HUDEP-2 (cell line): ENCODE measurements around the gene EGFL8.
"Not testable (repeated sequence)": the region's sequence is repeated elsewhere in the genome, so short reads cannot be mapped to it uniquely, and the experiment has no call there.

Experiments used
- DNase-seq, 76 experiments: peaks; one replicate each; lab custom pipeline; 2025; ENCODE audit not compliant: unreplicated experiment in 76 of 76; lab: John Stamatoyannopoulos, UW

EGFL8 gene

DNA sequence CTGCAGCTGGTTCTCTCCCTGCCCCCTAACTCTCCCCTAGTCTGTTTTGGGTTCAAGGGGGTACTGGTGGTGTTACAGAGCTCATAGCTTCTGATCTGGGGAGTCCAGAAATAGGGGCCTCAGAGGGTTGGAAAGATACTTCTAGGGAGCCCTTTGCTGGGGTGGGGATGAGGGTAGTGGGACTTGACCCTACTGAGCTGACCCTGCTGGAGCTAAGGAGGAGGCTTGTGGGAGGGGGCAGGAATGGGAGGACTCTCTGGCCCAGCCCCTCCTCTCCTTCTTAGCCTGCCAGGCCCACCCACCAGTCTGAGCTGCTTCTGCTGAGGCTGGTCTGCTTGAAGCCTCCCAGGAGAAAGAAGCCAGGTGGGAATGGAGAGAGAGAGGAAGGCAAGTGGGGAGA lies at the start of gene EGFL8:
EGFL8 (plus strand) TSS at position 301 of the 400 bp plus-strand sequence. CDS start 1,571 bp downstream, outside the sequence.
- DNase-seq: no peak

DNA sequence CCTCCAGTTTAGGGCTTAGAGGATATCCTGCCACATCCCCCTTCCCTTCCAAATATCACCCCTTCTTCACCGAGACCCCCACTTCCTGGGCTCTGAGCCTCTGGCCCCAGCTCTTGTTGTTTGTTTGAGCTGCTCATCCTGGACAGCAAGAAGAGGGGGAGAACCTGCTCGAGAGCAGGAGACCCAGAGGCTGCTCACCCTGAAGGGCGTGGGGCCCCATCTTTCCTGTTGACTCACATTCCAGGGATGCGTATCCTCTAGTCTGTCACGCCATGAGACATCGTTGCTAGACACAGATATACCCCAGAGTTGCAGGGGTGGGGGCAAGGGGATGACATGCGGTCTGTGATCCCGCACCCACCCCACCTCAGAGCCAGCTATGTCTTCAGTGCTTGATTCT lies 49.6 kb upstream of the EGFL8 start:
- DNase-seq: no peak

DNA sequence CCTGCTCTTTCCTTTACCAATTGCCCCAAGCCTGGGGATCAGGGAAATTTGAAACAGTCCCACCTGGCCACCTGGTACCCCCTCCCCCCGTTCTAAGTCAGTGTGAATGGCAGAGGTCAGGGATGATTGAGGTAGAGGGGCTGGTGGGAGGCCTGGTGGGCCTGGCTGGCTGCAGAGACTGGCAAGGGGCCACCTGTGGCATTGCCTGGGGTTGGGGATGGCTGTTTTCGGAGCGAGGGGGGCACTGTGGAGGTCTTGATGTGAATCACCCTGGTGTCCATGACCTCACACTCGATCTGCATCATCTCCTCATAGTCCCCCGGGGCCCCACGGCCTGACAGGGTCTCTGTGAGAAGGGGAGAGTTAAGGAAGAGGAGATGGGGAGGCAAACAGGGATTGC lies 48.8 kb upstream of the EGFL8 start:
- DNase-seq: no peak

DNA sequence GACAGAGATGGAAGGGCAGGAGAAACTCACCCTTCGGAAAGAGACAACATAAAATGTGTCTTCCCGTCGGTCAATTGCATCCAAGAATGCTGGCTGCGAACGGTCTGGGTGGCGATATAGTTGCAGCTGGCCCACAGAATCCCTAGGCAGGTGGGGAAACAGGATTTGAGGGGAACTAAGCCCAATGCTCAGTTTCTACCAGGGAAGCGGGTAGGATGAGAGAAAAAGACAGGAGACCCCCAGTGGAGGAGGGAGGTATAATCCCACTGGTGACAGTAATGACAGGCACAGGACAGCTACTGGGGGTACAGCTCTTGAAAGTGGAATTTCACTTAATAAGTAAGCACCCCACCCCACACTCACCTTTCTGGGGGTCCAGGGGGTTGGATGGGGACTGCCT lies 47.7 kb upstream of the EGFL8 start:
- peak in 20 of 76 experiments; percentile 8 to 55 (median 24) for DNase-seq

DNA sequence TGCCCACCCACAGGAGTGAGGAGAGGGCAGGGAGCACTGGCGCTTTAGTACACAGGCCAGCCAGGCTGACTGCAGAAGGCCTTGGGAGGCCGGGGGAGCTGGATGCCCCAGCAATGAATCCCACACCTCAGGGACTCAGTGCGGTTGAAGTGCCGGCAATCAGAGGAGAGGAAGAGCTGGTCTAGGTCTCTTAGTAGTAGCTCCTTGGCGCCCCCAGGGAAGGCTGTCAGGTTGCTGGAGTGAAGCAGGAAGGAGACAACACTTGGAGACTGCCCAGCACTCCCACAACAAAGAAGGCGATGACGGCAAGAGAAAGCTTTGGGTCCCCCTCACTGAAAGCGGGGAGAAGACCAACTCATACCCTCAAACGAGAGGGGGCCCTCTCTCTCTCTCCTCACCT lies 46.9 kb upstream of the EGFL8 start:
- DNase-seq: no peak

DNA sequence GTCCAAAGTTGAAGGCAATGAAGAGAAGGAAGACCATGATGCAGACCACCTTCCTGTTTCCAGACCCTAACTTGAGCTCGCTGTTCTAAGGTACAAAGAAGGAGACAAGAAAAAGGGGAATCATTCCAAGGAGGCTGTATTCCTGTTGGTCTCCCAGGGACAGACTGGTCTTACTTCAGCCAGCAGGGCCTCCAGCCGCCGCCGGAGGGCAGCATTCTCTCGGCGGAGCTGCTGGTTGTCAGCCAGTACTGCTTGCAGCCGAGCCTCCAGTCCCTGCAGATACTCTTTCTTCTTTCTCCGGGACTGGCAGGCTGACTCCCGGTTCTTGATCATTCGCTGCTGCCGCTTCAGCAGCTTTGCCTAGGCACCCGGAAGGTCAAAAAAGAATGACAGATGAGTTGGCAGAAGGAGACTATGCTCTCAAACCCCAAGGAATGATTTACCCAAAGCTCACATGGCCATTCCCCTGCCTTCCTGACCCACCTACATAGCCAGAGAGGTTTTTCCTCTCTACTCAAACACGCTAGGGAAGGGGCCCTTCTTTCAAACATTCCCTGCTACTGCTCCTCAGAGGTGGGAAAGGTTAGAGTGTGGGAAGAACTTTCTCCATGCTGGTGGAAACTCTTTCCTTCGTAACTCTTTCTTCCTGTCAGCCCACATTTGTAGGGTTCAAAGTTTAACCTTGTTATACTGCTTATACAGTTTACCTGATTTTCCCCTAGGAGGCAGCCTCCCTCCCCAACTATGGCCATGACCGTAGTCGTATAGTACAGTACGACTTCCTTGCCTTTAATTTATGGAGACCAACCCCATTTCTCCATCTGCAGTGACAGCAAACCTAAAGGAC lies 45.4 kb upstream of the EGFL8 start:
- peak in 70 of 76 experiments; percentile 40 to 92 (median 80) for DNase-seq

DNA sequence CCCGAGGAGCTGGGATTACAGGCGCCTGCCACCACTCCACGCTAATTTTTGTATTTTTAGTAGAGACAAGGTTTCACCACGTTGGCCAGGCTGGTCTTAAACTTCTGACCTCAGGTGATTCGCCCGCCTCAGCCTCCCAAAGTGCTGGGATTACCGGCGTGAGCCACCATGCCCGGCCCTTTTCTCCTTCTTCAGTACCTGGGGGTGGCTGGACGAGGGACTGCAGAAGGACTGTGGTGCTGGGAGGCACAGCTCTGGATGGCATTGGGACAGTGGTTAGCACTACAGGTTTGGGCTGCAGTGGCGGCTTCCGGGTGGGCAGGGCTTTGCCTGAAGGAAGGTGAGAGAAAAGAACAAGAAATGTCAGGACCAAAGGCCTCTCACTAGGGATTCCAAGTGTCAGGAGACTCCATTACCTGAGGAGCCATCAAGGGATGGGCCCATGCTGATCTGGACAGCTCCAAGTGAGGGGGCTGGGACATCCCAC lies 43.8 kb upstream of the EGFL8 start:
- no peak for DNase-seq

DNA sequence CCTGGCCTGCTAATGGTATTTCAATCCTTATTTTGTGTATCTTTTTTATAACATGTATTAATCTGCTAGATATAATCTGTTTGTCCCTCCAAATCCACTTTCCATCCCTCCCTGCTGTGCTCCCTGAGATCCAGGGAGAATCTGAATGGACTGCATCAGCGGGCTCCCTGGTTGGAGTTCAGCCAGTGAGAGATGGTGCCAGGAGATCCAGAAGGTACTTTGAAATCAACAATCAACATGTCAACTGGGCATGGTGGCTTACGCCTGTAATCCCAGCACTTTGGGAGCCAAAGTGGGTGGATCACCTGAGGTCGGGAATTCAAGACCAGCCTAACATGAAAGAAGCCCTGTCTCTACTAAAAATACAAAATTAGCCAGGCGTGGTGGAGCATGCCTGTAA lies 40.7 kb upstream of the EGFL8 start:
- no peak for DNase-seq

DNA sequence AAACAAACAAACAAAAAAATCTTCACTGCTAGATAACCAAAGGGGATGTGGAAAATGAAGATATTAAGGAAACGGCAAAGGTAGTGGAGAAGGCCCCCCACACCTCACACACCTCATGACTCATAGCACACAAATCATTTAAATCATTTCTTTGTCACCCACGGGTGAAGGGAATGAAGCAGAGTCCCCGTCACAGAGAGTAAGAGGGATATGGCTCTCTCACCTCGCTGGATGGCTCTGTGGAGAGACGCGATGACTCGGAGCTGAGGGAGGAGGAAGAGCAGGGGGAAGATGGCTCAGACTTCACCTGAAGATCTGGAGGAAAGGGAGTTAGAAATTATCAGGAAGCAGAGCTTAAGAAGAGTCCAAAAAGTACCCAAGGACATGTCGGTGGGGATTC lies 37.5 kb upstream of the EGFL8 start:
- peak in 1 of 76 experiments; percentile 7 for DNase-seq

DNA sequence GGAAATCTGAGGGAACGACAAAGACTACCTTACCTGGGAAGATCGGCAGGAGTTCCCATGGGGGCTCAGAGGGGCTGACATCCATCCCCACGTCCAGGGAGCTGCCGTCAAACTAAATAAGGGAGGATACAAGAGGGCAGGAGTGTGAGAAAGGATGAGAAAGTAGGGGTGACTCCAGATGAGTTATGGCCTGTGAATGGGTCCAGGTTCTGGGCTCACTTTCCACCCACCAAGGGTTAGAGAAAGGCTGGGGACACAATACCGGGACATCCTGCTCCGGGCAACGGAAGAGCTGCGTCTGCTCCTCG lies 37.0 kb upstream of the EGFL8 start:
- DNase-seq: no peak

DNA sequence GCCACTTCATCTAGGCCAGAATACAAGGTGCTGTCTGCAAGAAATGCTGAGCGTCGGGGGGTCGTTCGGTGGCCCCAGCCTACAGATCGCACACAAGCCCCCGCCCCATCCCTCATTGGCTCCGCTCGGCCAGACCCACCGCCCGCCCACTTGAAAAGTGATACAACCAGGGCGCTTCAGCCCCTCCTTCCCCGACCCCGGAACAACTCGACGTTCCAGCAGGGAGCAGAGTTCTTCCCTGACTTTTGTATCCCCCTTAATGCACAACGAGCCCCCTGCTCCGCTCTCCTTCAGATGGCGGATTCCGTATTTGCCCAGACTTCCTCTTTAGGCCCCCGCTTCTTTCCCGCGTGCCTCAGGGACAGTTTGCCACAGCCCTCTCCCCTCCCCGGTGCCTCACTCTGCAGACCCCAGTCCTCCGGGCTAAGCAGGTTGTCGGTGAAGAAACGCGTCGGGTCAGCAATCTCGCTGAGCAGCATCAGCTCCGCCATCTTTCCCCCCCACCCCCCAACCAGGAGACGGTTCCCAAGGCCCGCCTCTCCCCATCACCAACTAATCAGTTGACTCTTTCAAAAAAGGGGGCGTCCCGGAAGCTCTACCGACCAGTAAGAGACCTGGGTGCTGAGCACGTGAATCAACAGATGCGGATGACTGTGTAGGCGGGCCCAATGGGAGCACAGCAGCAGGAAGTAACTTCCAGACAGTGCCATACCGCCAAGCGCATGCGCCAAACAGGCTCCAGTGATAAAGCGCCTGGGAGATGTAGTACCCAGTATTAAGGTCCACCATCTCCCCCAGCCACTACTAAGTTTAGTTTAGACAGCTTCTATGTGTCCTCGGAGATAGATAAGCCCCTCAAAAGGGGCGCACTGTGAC lies 36.4 kb upstream of the EGFL8 start, which contains the start of gene ATF6B:
ATF6B (minus strand) TSS at position 530 of the 876 bp plus-strand sequence; CDS start at position 491, 39 bp downstream.
- DNase-seq: peak in 75 of 76 experiments; percentile 73 to 100 (median 99)

DNA sequence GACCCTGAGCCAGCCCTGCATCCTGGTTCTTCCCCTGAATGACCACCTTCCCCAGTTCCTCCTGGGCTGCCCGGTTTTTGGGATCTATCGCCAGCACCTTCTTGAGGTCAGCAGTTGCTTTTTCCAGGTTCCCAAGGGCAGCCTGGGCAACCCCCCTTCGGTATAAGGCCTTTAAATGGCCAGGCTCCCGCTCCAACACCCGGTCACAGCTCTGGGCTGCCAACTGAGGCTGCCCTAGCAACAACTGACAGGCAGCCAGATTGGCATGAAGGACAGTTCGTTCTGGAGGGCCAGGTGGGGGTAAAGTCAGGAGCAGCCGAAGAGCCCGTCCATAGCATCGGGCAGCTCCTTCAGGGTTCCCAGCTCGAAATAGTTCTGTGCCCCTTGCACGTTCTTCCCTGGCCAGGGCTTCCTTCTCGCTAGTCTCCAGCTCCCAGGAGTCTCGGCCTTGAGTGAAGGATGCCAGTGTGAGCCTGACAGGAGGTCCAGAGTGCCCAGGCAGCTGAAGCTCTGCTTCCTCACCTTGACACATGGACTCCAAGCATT lies 35.6 kb upstream of the EGFL8 start:
- DNase-seq: no peak

DNA sequence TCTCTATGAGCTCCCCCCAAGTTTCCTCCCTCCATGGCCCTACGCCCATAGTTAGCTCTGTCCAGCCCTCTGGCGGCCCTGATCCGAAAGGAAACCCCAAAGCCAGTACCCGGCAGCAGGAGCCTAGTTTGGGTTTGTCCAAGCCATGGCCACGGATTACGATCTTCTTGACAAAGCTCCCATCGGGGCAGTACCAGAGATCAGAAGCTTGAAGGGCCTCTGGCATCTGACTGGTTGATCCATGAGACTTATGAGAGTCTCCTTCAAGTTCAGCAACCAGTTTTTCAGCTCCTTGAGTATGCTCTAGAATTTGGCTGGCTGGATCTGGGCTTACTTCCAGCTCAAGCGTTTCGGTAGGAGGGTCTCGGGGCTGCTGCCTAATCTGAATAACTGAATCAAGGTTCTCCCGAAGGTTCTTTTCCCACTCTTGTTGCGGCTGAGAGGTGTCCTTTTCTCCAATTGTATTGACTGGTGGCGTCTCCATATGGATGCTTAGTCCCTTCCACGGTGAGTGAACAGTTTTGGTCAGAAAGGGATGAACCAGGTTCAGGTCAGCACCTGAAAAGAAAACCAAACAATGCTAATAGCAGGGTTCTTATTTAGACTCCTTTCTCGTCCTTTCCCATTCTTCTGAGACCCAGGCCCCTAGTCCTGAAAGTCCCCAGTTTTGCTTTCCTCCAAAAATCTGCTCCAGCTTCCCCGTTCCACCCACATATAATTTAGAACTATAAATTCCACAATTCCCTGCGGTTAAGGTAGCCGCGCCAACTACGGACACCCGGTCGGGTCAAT lies 34.9 kb upstream of the EGFL8 start:
- DNase-seq: peak in 16 of 76 experiments; percentile 19 to 60 (median 39)

DNA sequence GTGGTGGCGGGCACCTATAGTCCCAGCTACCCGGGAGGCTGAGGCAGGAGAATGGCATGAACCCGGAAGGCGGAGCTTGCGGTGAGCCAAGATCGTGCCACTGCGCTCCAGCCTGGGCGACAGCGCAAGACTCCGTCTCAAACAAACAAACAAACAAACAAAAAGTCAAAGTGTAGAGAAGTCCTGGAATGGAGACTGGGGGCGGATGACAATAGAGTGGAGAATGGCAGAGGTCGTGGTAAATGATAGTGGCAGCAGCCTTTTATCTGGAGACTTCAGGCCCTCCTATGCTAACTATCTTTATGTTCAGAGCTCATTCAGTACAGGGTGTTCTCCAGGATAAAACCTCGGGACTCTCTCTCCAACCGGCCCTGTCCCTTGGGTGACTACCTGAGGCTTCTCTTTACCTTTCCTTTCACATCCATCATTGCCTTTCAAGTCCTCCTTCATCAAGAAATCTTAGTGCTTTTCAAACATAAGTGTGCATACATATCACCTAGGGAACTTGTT lies 32.9 kb upstream of the EGFL8 start:
- DNase-seq: peak in 72 of 76 experiments; percentile 33 to 93 (median 74)

DNA sequence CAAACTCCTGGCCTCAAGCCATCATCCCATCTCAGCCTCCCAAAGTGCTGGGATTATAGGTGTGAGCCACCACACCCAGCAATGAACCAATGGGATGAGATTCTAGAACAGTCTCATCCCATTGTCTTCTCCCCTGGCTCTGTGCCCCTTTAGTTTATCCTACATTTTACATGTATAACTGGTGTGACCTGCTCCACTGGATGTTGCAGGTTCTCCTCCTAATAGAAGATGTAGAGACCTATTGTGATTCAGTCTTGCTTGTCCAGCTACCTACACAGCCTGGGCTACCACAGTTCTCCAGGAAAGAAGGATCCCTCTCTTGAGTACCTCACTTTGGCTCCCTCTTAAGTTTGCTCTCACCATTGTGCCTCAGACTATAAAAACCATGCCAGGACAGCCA lies 32.3 kb upstream of the EGFL8 start:
- peak in 3 of 76 experiments; percentile 27 to 55 (median 49) for DNase-seq

DNA sequence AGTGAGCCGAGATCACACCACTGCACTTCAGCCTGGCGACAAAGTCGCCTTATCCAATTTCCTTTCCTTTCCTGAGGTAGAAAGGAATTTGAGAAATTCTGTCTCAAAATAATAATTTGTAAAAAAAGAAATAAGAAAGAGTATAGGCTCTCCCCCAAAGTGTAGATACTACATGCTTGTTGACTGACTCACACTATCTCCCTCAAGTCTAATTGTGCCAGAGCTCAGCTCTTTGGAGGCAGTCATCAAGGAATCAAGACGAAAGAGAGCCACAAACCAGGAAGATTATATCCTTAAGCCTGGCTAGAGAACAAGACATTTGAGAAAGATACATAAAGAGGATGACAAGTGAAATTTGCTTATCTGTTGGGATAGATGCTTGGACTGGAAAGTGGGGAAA lies 30.6 kb upstream of the EGFL8 start:
- no peak for DNase-seq

DNA sequence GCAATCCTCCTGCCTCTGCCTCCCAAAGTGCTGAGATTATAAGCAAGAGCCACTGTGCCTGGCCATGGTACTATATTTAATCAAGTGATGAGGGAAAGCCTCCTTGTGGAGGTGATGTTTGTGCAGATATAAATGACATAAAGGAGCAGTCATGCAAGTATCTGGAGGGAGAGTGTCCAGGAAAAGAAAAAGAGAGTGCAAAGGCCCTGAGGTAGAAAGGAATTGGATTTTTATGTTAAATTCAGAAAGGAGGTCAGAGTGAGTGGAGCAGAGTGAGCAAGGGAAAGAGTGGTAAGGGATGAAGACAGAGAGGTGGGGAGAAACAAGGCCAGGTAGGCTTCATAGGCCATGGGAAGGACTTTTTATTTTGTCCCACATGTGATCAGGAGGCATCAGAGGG lies 26.9 kb upstream of the EGFL8 start:
- DNase-seq: no peak

DNA sequence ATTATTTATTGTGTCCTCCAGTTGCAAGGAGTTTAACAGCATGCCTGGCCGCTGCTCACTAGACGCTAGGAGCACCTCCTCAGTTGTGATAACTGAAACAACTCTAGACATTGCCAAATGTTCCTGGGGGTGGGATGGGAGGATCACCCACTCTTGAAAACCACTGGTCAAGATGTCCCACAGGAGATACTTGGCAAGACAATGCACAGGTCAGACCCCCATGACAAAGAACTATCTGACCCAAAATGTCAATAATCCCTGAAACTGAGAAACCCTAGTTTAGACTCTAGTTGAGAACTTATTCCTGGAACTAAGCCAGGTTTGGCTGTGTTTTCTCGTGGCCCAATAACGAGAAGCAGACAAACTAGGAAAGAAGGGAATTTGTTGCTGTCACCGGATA lies 24.8 kb upstream of the EGFL8 start:
- no peak for DNase-seq

DNA sequence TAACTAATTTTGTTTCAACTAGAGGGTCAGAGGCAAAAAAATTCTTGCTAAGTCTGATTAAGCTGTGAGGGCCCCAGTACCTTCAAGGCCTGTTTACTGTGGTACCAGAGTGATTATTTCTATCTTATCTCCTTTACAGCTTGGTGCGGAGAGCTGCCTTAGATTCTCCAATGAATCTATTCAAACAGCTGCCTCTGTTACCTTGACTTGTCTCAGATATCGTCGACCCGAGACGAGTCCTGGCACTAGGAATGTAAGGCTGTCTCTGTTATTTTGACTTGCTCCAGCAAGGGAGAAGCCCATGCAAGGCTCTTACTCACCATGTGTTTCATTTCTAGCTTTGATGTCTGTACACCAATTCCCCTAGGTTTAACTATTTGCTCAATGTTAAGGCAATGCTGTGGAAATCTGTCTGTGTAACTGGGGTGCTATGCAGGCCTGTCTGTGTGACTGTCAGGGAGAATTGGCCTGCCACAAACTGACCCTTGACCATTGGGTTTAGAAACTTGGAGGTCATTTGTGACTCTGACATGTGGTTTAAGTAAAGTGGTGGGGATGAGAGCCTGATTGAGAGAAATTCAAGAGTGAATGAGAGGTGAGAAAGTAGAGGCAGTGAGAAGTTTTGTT lies 23.9 kb upstream of the EGFL8 start:
- DNase-seq: peak in 38 of 76 experiments; percentile 16 to 72 (median 38)

DNA sequence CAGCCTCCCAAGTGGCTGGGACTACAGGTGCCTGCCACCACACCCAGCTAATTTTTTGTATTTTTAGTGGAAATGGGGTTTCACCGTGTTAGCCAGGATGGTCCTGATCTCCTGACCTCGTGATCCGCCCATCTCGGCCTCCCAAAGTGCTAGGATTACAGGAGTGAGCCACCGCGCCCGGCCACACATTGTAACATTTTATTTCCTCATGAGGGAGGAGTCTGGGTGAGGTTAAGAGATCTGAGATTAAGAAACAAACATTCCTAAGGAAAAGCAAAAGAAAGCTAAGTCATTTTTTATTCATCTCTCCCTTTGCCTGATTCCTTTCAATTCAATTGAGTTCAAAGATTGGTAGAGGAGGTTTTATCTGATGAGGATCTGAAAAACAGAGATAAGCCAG lies 20.2 kb upstream of the EGFL8 start:
- DNase-seq: not testable (repeated sequence)
